ENCODE measurements around the gene CYREN. TPM values are rescaled to one million over a fixed set of nuclear protein-coding genes. Genes with fewer than 3 reads are reported as not detected.

CYREN gene
- total and polyA plus RNA-seq, 9 of the 15 experiments (the other 6 are each of a cell fraction or from before 2014, with no cell fraction given), result 13.9 to 108 (median 88.8) TPM

GRCh38 chr7:135147899-135148721, 22.4 kb downstream of the CYREN start, which contains the start of gene TMEM140 (continued):
- TF ChIP-seq ZBTB40 (IDR thresholded peaks at IDR 0.05) (peak; percentile 70), ZBTB40 (CRISPR knock-in tag; IDR thresholded peaks at IDR 0.05) (no peak), FOXK1 (CRISPR knock-in tag; IDR thresholded peaks at IDR 0.05; ENCODE audit: borderline replicate concordance) (peak; percentile 62; the same call in 1 of the 2 replicates), ATF2 (CRISPR knock-in tag; IDR thresholded peaks at IDR 0.05) (no peak), RB1 (IDR thresholded peaks at IDR 0.05; ENCODE audit: low read depth) (no peak), NRF1 (conservative IDR thresholded peaks at IDR 0.05 in 1 of 2, IDR thresholded peaks at IDR 0.05 in 1 of 2) (no peak), LCOR (CRISPR knock-in tag; IDR thresholded peaks at IDR 0.05) (no peak), TAF15 (IDR thresholded peaks at IDR 0.05; ENCODE audit: low read depth, low read length) (no peak), ZFP1 (CRISPR knock-in tag; IDR thresholded peaks at IDR 0.05) (no peak), ZNF311 (CRISPR knock-in tag; IDR thresholded peaks at IDR 0.05) (no peak), ZKSCAN8 (CRISPR knock-in tag; IDR thresholded peaks at IDR 0.05) (0 out of 2 replicates have a peak, but pooled peaks have one; percentile 8), ZNF75A (CRISPR knock-in tag; IDR thresholded peaks at IDR 0.05) (no peak), POLR3A (IDR thresholded peaks at IDR 0.05; ENCODE audit: borderline replicate concordance, extremely low read depth, insufficient read depth, insufficient read length) (no peak), TCF15 (CRISPR knock-in tag; IDR thresholded peaks at IDR 0.05) (no peak), NFXL1 (CRISPR knock-in tag; IDR thresholded peaks at IDR 0.05) (no peak)
